A673 (cell line): ENCODE data around the gene TMEFF2.

Experiments
- EZH2 ChIP-seq: fragments of 200-600 bp; sonication (generic); IDR thresholded peaks from 2 replicates; pipeline ENCODE4 v1.6.1; 2017; ENCODE audit warnings: borderline replicate concordance, low read depth, mild to moderate bottlenecking, mixed read lengths, antibody characterized with exemption, low read length; ENCODE audit not compliant: poor library complexity, severe bottlenecking
- TF ChIP-seq, protein P1 (sequence below): fragments of 300-800, 200-600 bp; sonication (generic); conservative IDR thresholded peaks from 2 replicates; pipeline ENCODE4 v1.5.1; 2017; ENCODE audit warnings: low read depth, mild to moderate bottlenecking, antibody characterized with exemption, low read length, moderate library complexity, mixed read lengths

- TF ChIP-seq, protein P1, sequence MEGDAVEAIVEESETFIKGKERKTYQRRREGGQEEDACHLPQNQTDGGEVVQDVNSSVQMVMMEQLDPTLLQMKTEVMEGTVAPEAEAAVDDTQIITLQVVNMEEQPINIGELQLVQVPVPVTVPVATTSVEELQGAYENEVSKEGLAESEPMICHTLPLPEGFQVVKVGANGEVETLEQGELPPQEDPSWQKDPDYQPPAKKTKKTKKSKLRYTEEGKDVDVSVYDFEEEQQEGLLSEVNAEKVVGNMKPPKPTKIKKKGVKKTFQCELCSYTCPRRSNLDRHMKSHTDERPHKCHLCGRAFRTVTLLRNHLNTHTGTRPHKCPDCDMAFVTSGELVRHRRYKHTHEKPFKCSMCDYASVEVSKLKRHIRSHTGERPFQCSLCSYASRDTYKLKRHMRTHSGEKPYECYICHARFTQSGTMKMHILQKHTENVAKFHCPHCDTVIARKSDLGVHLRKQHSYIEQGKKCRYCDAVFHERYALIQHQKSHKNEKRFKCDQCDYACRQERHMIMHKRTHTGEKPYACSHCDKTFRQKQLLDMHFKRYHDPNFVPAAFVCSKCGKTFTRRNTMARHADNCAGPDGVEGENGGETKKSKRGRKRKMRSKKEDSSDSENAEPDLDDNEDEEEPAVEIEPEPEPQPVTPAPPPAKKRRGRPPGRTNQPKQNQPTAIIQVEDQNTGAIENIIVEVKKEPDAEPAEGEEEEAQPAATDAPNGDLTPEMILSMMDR, result no peak
- no peak for TF ChIP-seq EZH2
Measured at GRCh38 chr2:191936882-191937405, 257.8 kb downstream of the TMEFF2 start.
